Coronary artery (tissue), 2 donors: ENCODE measurements around the gene CDON.

ENCODE experiments used
- DNase-seq: peaks from one replicate; pipeline ENCODE4 v3.0.0-alpha.2; 2017; ENCODE audit warnings: low spot score
- H3K27ac ChIP-seq, 2 donors: fragments of 200-600 bp; sonication (generic); one replicate each; pipeline ENCODE4 v1.5.1; 2016 to 2019
- H3K4me3 ChIP-seq: fragments of 200-600 bp; sonication (generic); 2 replicates; pipeline ENCODE4 v1.5.1; 2016; ENCODE audit warnings: mild to moderate bottlenecking, moderate library complexity
- TF ChIP-seq, protein P1 (sequence below): fragments of 200-600 bp; sonication (generic); IDR thresholded peaks from one replicate; pipeline ENCODE4 v1.5.1; 2019; ENCODE audit warnings: antibody characterized with exemption

CDON gene

DNA sequence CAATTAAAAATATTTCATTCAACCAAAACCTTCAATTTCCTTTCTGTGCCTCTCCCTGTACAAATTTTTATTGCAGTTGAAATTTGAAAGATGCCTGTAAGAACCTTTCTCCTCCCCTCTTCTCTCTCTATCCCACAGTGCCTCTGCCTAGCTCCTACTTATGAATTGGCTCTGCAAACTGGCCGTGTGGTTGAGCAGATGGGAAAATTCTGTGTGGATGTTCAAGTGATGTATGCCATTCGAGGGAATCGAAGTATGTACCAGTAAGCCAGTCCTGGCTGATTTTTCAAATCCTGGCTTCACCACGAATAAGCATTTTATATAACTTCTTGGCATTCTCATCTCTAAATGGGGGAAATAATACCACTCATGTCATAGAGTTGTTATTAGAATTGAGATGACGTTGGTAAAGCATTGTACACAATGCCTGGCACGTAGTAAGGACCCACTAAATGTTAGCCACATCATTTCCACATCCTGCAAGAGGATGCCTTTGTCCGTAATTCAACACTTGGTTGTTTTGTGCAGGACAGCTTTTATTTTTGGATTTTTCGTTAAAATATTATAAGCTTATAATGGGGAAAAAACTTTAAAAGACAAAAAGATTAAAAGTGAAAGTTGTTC lies 152.3 kb downstream of the CDON start:
- Histone ChIP-seq H3K4me3 (no peak overlapping the region), H3K27ac (no peak overlapping the region)
- DNase-seq = no peak
- TF ChIP-seq, protein P1, sequence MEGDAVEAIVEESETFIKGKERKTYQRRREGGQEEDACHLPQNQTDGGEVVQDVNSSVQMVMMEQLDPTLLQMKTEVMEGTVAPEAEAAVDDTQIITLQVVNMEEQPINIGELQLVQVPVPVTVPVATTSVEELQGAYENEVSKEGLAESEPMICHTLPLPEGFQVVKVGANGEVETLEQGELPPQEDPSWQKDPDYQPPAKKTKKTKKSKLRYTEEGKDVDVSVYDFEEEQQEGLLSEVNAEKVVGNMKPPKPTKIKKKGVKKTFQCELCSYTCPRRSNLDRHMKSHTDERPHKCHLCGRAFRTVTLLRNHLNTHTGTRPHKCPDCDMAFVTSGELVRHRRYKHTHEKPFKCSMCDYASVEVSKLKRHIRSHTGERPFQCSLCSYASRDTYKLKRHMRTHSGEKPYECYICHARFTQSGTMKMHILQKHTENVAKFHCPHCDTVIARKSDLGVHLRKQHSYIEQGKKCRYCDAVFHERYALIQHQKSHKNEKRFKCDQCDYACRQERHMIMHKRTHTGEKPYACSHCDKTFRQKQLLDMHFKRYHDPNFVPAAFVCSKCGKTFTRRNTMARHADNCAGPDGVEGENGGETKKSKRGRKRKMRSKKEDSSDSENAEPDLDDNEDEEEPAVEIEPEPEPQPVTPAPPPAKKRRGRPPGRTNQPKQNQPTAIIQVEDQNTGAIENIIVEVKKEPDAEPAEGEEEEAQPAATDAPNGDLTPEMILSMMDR = no peak
